Stimulated activated CD8-positive, alpha-beta memory T cell treated with anti-CD3 and anti-CD28 coated beads, Interleukin-15, amount 100 ng/mL, for 24 hours (primary cell): Measurements from ENCODE around the gene MICU2.

Experiments
- DNase-seq: peaks from one replicate; pipeline ENCODE4 v3.0.0-alpha.2; 2020; ENCODE audit warnings: low read depth

MICU2 gene

GRCh38 chr13:21544515-21544914 is 59.5 kb downstream of the MICU2 start:
- no peak for DNase-seq

- no peak for DNase-seq
Observed at GRCh38 chr13:21542563-21542962, 61.4 kb downstream of the MICU2 start.

- no peak for DNase-seq
Observed at GRCh38 chr13:21541980-21542379, 62.0 kb downstream of the MICU2 start.

GRCh38 chr13:21541271-21541670 is 62.7 kb downstream of the MICU2 start:
- no peak for DNase-seq

- no peak for DNase-seq
Observed at GRCh38 chr13:21539687-21540086, 64.3 kb downstream of the MICU2 start.

GRCh38 chr13:21538753-21539152 is 65.2 kb downstream of the MICU2 start:
- no peak for DNase-seq

- no peak for DNase-seq
Observed at GRCh38 chr13:21538280-21538679, 65.7 kb downstream of the MICU2 start.

GRCh38 chr13:21537105-21537504 is 66.9 kb downstream of the MICU2 start:
- DNase-seq, result no peak

- DNase-seq, result no peak
Observed at GRCh38 chr13:21534760-21535159, 69.2 kb downstream of the MICU2 start.

- no peak for DNase-seq
Observed at GRCh38 chr13:21531455-21531854, 72.5 kb downstream of the MICU2 start.

GRCh38 chr13:21530656-21531055 is 73.3 kb downstream of the MICU2 start:
- DNase-seq, result no peak

GRCh38 chr13:21529146-21529893 is 74.7 kb downstream of the MICU2 start:
- DNase-seq, result no peak

- no peak for DNase-seq
Observed at GRCh38 chr13:21528616-21529015, 75.4 kb downstream of the MICU2 start.

- no peak for DNase-seq
Observed at GRCh38 chr13:21526707-21527540, 77.0 kb downstream of the MICU2 start.

GRCh38 chr13:21522847-21523246 is 81.1 kb downstream of the MICU2 start:
- no peak for DNase-seq

- DNase-seq, result no peak
Observed at GRCh38 chr13:21522130-21522529, 81.8 kb downstream of the MICU2 start.

GRCh38 chr13:21518617-21519144 is 85.3 kb downstream of the MICU2 start:
- no peak for DNase-seq

GRCh38 chr13:21517576-21517975 is 86.4 kb downstream of the MICU2 start:
- no peak for DNase-seq

- no peak for DNase-seq
Observed at GRCh38 chr13:21516805-21517204, 87.2 kb downstream of the MICU2 start.

GRCh38 chr13:21511849-21512248 is 92.1 kb downstream of the MICU2 start:
- no peak for DNase-seq

GRCh38 chr13:21504379-21504778 is 99.6 kb downstream of the MICU2 start:
- DNase-seq, result no peak

- DNase-seq, result no peak
Observed at GRCh38 chr13:21501686-21502085, 102.3 kb downstream of the MICU2 start.

- DNase-seq, result no peak
Observed at GRCh38 chr13:21486322-21486721, 117.6 kb downstream of the MICU2 start.
